GM12878 (cell line): ENCODE results near the gene NPC1. TPM values are rescaled to one million over a fixed set of nuclear protein-coding genes. Genes with fewer than 3 reads are reported as not detected.

Experiments
- ATF2 ChIP-seq: IDR thresholded peaks from 2 replicates; pipeline ENCODE4 v1.6.1; 2012; ENCODE audit warnings: low read length, inconsistent platforms
- BHLHE40 ChIP-seq, 2 experiments: fragments of 450-650 bp in 1 of 2; IDR thresholded peaks; 2 replicates each; pipeline ENCODE4 v1.6.1; 2011 to 2017; ENCODE audit warnings: low read depth in 2 of 2, borderline replicate concordance in 1 of 2, improper control_type of control experiment in 1 of 2, low read length in 1 of 2, mild to moderate bottlenecking in 1 of 2
- CTCF ChIP-seq, 3 experiments: IDR thresholded peaks in 2 of 3; conservative IDR thresholded peaks in 1 of 3; 2 replicates each; pipeline ENCODE4 v1.5.1; 2011; ENCODE audit warnings: low read depth in 3 of 3, low read length in 3 of 3, mild to moderate bottlenecking in 3 of 3, control low read depth in 2 of 3, moderate library complexity in 2 of 3, inconsistent platforms in 1 of 3, mixed read lengths in 1 of 3; ENCODE audit not compliant: control insufficient read depth in 2 of 3, insufficient read depth in 1 of 3; ENCODE audit errors: extremely low read depth in 1 of 3
- EED ChIP-seq: sonication (generic); IDR thresholded peaks from 2 replicates; pipeline ENCODE4 v1.6.1; 2016; ENCODE audit warnings: antibody characterized with exemption, low read depth
- EZH2 ChIP-seq: IDR thresholded peaks from 2 replicates; pipeline ENCODE4 v1.6.1; 2012; ENCODE audit warnings: low read depth, mild to moderate bottlenecking, control low read depth, inconsistent platforms, low read length, borderline replicate concordance; ENCODE audit not compliant: control insufficient read depth
- HCFC1 ChIP-seq: fragments of 150-350 bp; IDR thresholded peaks from 2 replicates; pipeline ENCODE4 v1.6.1; 2014; ENCODE audit warnings: low read length
- HDGF ChIP-seq: fragments of 450-650 bp; IDR thresholded peaks from 2 replicates; pipeline ENCODE4 v1.6.1; 2016; ENCODE audit warnings: antibody characterized with exemption
- IKZF1 ChIP-seq: fragments of 450-650 bp; conservative IDR thresholded peaks from 2 replicates; pipeline ENCODE4 v1.6.1; 2017; ENCODE audit warnings: antibody characterized with exemption, mild to moderate bottlenecking
- MTA2 ChIP-seq: fragments of 450-650 bp; IDR thresholded peaks from 2 replicates; pipeline ENCODE4 v1.6.1; 2016; ENCODE audit warnings: low read depth, mild to moderate bottlenecking, moderate library complexity
- NFYB ChIP-seq: IDR thresholded peaks from 2 replicates; pipeline ENCODE4 v1.6.1; 2011; ENCODE audit warnings: low read depth, mild to moderate bottlenecking, low read length, improper control_type of control experiment, moderate library complexity; ENCODE audit not compliant: insufficient read depth
- USF2 ChIP-seq: IDR thresholded peaks from 2 replicates; pipeline ENCODE4 v1.6.1; 2011; ENCODE audit warnings: low read depth, low read length, improper control_type of control experiment, borderline replicate concordance
- ZNF217 ChIP-seq: fragments of 450-650 bp; IDR thresholded peaks from 2 replicates; pipeline ENCODE4 v1.6.1; 2017; ENCODE audit warnings: antibody characterized with exemption, mild to moderate bottlenecking
- polyA plus RNA-seq, 11 experiments: library from polyadenylated mRNA; depleted of rRNA in 4 of 11; unstranded in 6 of 11; stranded (reverse) in 5 of 11; fragments of >200 nt; fragmentation: Nextera tagmentation in 4 of 11; fragmentation: Illumina TruSeq in 1 of 11; extraction: Ambion mirVana in 4 of 11; extraction: Trizol in 1 of 11; gene quantifications; 1 replicate in 1 of 11; 2 replicates in 10 of 11; pipeline versions ENCODE4 v1.2.1 to v1.2.3, GENCODE V29; 2011 to 2016; ENCODE audit warnings: inconsistent platforms in 2 of 11, missing spikeins in 2 of 11, low read depth in 1 of 11
- total RNA-seq, 4 experiments: library from RNA; depleted of rRNA in 3 of 4; stranded (reverse); fragments of >200 nt in 3 of 4; fragmentation: Illumina TruSeq in 1 of 4; extraction: Trizol in 1 of 4; gene quantifications; 2 replicates each; pipeline versions ENCODE4 v1.2.1 to v1.2.3, GENCODE V29; 2013 to 2021
- TF ChIP-seq, protein P1 (sequence below): fragments of 450-650 bp; formaldehyde crosslinking; IDR thresholded peaks from 2 replicates; pipeline ENCODE4 v1.4.0; 2022; ENCODE audit warnings: mild to moderate bottlenecking, moderate library complexity
- TF ChIP-seq, protein P2 (sequence below): IDR thresholded peaks from 2 replicates; pipeline ENCODE4 v1.6.1; 2012; ENCODE audit warnings: improper control_type of control experiment, low read depth, low read length; ENCODE audit not compliant: insufficient replicate concordance

Gene NPC1
- total and polyA plus RNA-seq, 10 of the 15 experiments (the other 5 are each of a cell fraction or from before 2014, with no cell fraction given) = 10.1 to 45.2 (median 19.4) TPM

- TF ChIP-seq ATF2 = no peak
- no peak for TF ChIP-seq HDGF
- TF ChIP-seq, protein P1, sequence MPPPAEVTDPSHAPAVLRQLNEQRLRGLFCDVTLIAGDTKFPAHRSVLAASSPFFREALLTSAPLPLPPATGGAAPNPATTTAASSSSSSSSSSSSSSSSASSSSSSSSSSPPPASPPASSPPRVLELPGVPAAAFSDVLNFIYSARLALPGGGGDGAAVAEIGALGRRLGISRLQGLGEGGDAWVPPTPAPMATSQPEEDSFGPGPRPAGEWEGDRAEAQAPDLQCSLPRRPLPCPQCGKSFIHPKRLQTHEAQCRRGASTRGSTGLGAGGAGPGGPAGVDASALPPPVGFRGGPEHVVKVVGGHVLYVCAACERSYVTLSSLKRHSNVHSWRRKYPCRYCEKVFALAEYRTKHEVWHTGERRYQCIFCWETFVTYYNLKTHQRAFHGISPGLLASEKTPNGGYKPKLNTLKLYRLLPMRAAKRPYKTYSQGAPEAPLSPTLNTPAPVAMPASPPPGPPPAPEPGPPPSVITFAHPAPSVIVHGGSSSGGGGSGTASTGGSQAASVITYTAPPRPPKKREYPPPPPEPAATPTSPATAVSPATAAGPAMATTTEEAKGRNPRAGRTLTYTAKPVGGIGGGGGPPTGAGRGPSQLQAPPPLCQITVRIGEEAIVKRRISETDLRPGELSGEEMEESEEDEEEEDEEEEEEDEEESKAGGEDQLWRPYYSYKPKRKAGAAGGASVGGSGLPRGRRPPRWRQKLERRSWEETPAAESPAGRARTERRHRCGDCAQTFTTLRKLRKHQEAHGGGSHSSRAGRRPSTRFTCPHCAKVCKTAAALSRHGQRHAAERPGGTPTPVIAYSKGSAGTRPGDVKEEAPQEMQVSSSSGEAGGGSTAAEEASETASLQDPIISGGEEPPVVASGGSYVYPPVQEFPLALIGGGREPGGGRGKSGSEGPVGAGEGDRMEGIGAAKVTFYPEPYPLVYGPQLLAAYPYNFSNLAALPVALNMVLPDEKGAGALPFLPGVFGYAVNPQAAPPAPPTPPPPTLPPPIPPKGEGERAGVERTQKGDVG (CRISPR knock-in tag) = no peak
- TF ChIP-seq MTA2 = no peak
- TF ChIP-seq EED = no peak
- peak; percentile 81 to 88 (median 85) for TF ChIP-seq CTCF (IDR thresholded peaks at IDR 0.05 in 2 of 3, conservative IDR thresholded peaks at IDR 0.05 in 1 of 3; ENCODE audit: control insufficient read depth in 2 of 3, extremely low read depth in 1 of 3, insufficient read depth in 1 of 3, low read depth in 3 of 3, low read length in 3 of 3)
- peak; percentile 28; the same call in 1 of the 2 replicates for TF ChIP-seq HCFC1
- no peak for TF ChIP-seq NFYB
- TF ChIP-seq IKZF1 = peak; percentile 68
- TF ChIP-seq, protein P2, sequence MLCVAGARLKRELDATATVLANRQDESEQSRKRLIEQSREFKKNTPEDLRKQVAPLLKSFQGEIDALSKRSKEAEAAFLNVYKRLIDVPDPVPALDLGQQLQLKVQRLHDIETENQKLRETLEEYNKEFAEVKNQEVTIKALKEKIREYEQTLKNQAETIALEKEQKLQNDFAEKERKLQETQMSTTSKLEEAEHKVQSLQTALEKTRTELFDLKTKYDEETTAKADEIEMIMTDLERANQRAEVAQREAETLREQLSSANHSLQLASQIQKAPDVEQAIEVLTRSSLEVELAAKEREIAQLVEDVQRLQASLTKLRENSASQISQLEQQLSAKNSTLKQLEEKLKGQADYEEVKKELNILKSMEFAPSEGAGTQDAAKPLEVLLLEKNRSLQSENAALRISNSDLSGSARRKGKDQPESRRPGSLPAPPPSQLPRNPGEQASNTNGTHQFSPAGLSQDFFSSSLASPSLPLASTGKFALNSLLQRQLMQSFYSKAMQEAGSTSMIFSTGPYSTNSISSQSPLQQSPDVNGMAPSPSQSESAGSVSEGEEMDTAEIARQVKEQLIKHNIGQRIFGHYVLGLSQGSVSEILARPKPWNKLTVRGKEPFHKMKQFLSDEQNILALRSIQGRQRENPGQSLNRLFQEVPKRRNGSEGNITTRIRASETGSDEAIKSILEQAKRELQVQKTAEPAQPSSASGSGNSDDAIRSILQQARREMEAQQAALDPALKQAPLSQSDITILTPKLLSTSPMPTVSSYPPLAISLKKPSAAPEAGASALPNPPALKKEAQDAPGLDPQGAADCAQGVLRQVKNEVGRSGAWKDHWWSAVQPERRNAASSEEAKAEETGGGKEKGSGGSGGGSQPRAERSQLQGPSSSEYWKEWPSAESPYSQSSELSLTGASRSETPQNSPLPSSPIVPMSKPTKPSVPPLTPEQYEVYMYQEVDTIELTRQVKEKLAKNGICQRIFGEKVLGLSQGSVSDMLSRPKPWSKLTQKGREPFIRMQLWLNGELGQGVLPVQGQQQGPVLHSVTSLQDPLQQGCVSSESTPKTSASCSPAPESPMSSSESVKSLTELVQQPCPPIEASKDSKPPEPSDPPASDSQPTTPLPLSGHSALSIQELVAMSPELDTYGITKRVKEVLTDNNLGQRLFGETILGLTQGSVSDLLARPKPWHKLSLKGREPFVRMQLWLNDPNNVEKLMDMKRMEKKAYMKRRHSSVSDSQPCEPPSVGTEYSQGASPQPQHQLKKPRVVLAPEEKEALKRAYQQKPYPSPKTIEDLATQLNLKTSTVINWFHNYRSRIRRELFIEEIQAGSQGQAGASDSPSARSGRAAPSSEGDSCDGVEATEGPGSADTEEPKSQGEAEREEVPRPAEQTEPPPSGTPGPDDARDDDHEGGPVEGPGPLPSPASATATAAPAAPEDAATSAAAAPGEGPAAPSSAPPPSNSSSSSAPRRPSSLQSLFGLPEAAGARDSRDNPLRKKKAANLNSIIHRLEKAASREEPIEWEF = no peak
- no peak for TF ChIP-seq USF2
- peak in 1 of 2 experiments; percentile 45; a peak in 3 of 4 replicates for TF ChIP-seq BHLHE40 (IDR thresholded peaks at IDR 0.05; ENCODE audit: borderline replicate concordance in 1 of 2, low read depth in 2 of 2, low read length in 1 of 2)
- no peak for TF ChIP-seq EZH2
- TF ChIP-seq ZNF217 = no peak
Observed at GRCh38 chr18:23586249-23587196, at the start of gene NPC1 (continued).
